Activated T-cell treated with anti-CD3 and anti-CD28 coated beads, Interleukin-2, amount 50 U/mL, for 48 hours (primary cell): ENCODE results near the gene INS.
"Not testable (repeated sequence)": the region's sequence is repeated elsewhere in the genome, so short reads cannot be mapped to it uniquely, and the experiment has no call there.

Source experiments
- DNase-seq, 2 experiments: peaks; one replicate each; pipeline ENCODE4 v3.0.0-alpha.2; 2020

Gene INS

GRCh38 chr11:2198621-2199365 lies 37.8 kb upstream of the INS start:
- no peak for DNase-seq

- DNase-seq: no peak
These were observed 36.9 kb upstream of the INS start for GRCh38 chr11:2197771-2198520.

- peak; percentile 83 to 86 for DNase-seq
These were observed 36.2 kb upstream of the INS start for GRCh38 chr11:2196970-2197770.

GRCh38 chr11:2195756-2196088 lies 34.7 kb upstream of the INS start:
- DNase-seq: no peak

GRCh38 chr11:2194877-2195755 lies 34.1 kb upstream of the INS start:
- peak; percentile 71 to 79 for DNase-seq

- DNase-seq: not testable (repeated sequence)
These were observed 33.0 kb upstream of the INS start for GRCh38 chr11:2193888-2194595.

- no peak for DNase-seq
These were observed 32.3 kb upstream of the INS start for GRCh38 chr11:2193099-2193887.

GRCh38 chr11:2192435-2192834 lies 31.4 kb upstream of the INS start:
- no peak for DNase-seq

- no peak for DNase-seq
These were observed 30.9 kb upstream of the INS start for GRCh38 chr11:2191883-2192282.

- no peak for DNase-seq
These were observed 29.9 kb upstream of the INS start for GRCh38 chr11:2190657-2191471.

- no peak for DNase-seq
These were observed 29.1 kb upstream of the INS start for GRCh38 chr11:2189938-2190656.

GRCh38 chr11:2188745-2189144 lies 27.7 kb upstream of the INS start:
- DNase-seq: no peak

- no peak for DNase-seq
These were observed 26.3 kb upstream of the INS start for GRCh38 chr11:2187280-2187707.

- DNase-seq: peak; percentile 58 to 67
These were observed 25.8 kb upstream of the INS start for GRCh38 chr11:2186669-2187279.

- DNase-seq: no peak
These were observed 24.5 kb upstream of the INS start for GRCh38 chr11:2185324-2186085.

- no peak for DNase-seq
These were observed 21.9 kb upstream of the INS start for GRCh38 chr11:2182692-2183474.

- DNase-seq: no peak
These were observed 21.1 kb upstream of the INS start for GRCh38 chr11:2182075-2182474.
